Stimulated activated CD4-positive, alpha-beta T cell treated with anti-CD3 and anti-CD28 coated beads, TNF-alpha, amount 100 ng/mL, for 24 hours (primary cell): ENCODE results near the gene BEGAIN.

ENCODE experiments used
- DNase-seq, 3 experiments: peaks; one replicate each; pipeline ENCODE4 v3.0.0-alpha.2; 2020; ENCODE audit warnings: low read depth in 3 of 3

BEGAIN gene

DNA sequence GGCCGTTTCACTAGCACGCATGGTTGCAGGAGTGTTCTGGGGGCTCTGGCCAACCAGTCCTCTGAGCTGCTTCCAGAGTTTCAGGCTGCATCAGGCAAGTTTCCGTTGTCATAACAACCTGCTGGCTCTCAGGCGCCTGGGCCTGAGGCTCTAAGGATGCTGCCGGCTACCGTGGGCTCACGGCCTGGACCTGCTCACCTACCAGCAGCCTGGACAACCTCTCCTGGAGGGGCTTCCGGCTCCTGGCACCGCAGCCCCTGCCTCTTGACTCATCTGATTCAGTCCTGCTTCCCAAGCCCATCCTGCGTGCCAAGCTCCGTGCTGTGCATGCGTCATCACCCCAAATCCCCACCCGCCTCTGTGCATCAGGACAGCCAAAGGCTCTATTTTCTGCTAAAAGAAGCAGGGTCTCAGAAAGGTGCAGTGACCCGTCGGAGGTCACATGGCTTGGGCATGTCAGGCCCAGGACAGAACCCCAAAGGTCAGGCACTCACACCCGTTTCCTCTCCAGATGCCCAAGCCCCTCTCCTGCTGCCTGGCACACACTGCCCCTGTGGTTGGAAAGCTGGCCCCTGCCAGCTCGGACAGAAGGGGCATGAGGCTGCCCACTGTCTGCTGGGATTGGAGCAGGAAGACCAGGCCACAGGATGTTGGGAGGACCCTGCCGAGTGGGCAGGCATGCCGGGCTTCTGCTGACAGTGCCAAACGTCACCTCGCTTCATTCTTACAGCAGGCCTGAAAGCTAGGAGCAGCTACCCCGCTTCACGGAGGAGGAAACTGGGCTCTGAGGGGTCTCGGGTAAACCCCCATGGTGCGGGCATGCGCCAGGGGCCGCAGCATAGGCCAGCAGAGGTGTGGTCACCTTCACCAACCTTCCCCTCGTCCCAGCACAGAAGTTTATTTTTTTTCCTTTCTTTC is 5.7 kb downstream of the BEGAIN start:
- no peak for DNase-seq

DNA sequence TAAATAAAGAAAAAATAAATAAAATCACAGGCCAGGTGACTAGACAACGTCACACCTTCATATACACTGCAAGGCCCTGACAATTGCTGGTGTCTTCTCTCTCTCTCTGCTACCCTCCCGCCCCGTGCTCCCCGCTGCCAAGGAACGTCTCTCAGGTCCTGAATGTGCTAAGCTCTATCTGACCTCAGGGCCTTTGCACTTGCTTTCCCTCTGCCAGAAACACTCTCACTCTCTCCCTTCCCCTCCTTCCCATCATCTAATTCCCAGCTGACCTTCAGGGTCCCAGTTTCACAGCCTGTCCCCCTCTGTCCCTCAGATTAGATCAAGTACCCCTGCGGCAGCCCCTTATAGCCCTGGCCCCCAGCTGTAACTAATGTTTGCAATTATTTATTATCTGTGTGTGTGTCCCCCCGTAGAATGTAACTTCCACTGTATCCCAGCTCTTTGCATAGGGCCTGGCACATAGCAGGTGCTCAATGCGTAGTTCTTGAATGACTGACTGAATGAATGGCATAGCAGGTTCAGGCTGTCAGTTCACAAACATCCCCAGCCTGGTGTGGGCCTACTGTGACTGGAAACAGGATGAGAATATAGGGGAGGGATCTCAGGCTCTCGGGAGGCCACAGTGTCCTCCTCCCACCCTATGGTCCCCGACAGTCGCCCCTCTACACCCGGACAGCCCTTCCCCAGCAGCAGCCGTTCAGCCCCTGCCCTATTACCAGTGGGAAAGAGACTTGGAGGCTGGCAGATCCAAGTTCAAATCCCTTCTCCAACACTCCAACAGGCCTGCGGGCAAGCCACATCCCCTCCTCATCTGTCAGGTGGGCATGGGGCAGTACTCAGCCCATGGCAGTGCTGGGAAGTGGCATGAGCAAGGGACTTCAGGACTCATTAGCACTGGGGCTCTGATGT is 6.6 kb downstream of the BEGAIN start:
- no peak for DNase-seq

- no peak for DNase-seq
Observed at GRCh38 chr14:100578552-100578951, 8.7 kb downstream of the BEGAIN start.

GRCh38 chr14:100577986-100578431 is 9.2 kb downstream of the BEGAIN start:
- no peak for DNase-seq

GRCh38 chr14:100577321-100577985 is 9.8 kb downstream of the BEGAIN start:
- no peak for DNase-seq

DNA sequence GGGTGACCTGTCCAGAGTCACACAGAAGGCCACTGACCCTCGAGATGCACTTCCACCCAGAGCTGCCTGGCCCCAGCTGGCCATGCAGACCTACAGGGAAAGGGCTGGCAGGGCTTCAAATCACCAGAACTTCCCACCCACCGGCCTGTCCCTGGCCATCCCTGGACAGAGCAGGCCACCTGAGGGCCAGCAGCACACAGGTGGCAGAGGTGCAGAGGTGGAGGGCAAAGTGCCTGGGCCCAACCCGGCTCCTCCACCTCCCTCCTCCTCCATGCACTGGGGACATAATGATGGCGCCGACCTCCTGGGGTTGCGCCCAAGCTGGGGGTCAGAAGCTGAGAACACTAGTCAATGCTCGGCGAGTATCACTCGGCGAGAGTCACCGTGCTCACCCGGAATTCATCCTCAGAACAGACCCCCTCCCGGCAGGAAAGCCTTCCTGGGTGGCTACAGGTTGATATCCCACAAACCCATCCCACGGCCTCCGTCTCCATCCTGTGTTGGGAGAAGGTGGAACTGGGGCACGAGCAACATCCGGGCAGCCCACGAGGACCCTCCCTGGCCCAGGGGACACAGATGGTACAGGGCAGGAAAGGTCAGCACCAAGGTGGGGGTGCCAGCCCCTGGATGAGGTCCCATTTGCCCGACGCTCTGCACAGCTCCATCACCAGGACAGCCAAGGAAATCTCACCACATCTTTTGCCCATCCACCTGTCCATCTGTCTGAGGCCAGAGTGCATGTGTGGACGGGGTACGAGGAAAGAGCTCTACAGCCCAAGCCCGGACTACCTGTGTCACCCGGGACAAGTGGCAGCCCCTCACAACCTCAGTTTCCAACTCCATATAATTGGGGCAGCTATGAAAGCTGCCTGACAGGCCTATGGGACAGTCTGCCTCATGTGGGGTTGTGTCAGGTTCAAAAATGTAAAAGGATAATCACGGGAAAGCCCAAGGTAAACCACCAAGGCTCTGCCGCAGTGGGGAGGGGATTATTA is 10.8 kb downstream of the BEGAIN start:
- no peak for DNase-seq

DNA sequence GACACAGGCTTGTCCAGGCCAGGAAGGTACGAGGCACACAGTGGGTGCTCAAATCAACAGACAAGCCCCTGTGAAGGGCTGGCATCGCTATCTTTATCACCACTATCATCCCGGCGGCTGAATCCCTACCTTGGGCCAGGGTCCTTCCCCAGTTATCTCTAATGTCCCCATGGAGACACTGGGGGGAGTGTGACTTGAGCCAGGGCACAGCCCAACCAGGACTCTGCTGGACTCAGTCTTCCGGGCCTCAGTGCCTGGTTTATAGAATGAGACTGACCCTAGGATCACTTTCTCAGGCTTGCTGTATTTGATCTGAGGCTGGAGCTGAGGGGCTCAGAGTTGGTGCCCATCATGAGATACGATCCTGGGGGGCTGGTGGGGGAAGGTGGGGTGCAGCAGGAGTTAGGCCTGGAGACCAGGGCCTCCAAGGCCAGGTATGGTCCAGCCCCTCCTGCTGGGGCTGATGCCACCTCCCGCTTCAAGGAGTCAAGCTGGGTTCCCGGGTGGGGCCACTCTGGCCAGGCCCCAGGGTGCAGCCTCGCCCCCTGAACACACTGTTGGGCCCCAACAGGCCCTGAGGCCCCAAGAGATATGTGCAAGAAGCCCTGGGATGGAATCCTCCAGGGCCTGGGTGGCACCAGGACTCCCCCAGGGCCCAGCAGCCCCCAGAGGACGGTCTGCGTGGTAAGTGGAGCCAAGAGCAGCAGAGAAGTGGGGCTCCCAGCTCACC is 11.8 kb downstream of the BEGAIN start:
- DNase-seq: no peak

GRCh38 chr14:100574642-100575031 is 12.6 kb downstream of the BEGAIN start:
- no peak for DNase-seq

GRCh38 chr14:100573757-100574641 is 13.2 kb downstream of the BEGAIN start:
- no peak for DNase-seq

- DNase-seq: no peak
Observed at GRCh38 chr14:100573002-100573756, 14.0 kb downstream of the BEGAIN start.

DNA sequence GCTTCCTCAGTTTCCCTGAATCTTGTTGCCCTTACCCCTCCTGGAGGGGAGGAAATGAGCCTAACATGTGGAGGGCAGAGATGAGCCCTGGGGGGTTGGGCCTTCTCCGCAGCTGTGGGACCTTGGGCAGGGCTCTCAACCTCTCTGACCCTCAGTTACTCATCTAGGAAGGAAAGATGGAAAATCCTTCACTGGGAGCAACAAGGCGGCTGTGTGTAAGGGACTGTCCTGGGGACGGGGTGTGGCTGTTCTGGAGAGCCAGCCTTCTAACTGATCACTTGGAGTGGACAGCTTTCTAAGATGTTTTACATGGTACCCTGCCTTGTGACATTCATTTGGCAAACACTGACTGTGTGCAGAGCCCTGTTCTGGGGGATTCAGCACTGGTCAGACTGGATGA is 14.7 kb downstream of the BEGAIN start:
- DNase-seq: no peak

GRCh38 chr14:100571837-100572236 is 15.4 kb downstream of the BEGAIN start:
- no peak for DNase-seq

DNA sequence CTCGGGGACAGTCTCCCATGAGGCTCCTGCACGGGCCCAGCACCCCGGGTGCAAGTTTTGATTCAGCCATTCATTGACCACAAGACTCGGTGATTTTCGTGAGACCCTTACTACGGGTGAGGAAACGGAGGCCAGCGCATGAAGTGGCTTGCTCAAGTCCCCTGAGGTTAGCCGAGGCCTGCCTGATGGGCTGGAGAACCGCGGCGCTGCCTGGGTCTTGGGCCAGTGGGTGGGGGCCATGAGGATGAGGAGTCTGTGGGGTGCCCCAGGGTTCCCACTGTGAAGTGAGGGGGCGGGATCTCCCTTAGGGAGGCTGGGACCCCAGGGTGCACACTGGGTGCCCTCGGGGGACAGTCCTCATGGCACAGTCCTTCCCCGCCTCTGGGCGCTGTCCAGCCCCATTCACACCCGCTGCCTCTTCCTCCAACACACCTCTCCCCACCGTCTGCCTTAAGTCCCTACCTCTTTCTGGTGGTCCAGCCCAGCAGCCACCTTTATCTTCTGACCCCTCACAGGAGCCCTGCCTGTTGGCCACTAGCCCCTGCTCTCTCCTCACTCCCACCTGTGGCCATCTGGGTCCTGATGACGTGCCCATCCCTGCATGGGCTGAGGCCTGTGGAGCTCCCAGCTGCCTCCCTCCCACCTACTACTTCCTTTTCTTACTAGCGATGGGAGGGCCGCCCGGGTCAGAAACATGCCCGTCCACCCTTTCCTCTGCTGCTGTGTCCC is 16.3 kb downstream of the BEGAIN start:
- DNase-seq: no peak

- DNase-seq: no peak
Observed at GRCh38 chr14:100569734-100570286, 17.4 kb downstream of the BEGAIN start.

DNA sequence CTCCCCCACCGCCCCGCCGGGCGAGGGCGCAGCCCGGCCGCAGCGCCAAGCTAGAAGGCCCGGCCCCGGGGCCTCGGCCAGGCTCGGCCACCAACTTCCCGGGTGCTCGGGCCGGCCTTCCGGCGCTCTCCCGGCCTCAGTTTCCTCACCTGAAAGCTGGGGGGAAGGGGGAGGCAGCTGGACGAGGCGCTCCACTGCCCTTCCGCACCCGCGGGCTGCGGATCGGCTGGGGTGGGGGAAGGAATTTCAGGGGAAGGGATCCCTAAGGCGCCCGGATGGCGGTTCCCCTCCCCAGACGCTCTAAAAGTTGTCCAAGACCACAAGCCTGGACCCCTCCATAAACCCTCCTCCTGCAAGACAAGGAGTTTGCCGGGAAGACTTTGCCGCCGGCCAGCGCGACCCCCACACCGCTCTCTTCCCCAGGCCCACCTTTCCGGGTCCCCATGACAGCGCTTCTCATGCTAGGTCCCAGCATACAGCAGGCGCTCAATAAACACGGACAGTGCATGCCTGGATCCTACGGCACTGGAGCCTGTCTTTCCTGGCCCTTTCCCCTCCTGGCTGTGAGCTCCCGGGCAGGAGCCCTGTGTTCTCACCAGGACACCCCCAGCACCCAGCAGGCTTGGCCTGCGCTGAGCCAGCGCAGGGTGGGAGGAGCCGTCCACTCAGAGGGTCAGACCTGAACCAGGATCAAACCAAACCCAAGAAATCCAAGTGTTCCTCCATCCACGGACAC is 18.1 kb downstream of the BEGAIN start:
- no peak for DNase-seq

DNA sequence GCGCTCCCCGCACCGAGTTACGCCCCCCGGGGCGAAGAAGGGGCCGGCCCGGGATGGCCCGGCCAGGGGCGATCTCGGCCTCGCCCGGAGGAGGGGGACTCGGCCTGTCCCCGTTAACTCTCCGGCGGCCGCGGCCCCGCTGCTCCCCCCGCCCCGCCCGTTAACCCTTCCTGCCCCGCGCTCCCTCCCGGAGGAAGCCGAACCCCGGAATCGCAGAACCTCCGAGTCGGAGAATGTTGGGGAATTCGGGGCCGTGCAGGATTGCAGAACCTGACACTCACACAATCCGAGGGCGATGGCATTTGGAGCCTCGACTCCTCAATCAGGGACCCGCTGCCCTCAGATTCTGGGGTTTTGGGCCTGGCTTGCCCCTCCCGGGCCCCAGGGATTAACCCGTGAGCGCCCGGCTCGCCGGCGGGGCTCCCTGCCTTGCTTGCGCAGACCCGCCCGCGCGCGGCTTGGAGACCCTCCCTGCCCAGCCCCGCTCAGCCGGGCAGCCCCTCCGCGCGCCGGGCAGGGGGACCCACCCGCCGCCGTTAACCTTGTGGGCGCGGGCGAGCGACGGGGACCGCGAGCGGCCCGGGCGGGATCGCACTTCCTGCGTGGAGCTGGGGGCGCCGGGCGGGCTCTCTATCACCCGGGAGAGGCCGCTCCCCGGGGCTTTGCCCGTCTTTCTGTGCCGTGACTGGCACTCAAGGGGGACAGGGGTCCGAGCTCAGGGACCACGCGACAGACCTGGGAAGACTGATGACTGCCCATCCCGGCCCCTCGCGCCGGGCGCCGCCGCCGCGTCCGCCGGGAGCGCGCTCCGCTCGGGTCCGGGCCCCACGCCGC is 18.8 kb downstream of the BEGAIN start:
- DNase-seq: no peak
